HepG2 (cell line): ENCODE measurements around the gene TRAP1. TPM values are rescaled to one million over a fixed set of nuclear protein-coding genes. Genes with fewer than 3 reads are reported as not detected.
A peak's percentile ranks its signal among the peaks of the same experiment; 100 is the strongest.

ENCODE experiments used
- CBX2 ChIP-seq, 2 experiments: fragments of 200-600 bp in 1 of 2; sonication (generic); formaldehyde crosslinking in 1 of 2; IDR thresholded peaks; 2 replicates each; pipeline versions ENCODE4 v1.7.0 to v1.8.1; 2018 to 2022; ENCODE audit warnings: low read depth in 2 of 2, low read length in 1 of 2, mild to moderate bottlenecking in 1 of 2, missing genetic modification reagents in 1 of 2
- ELF4 ChIP-seq: sonication (generic); formaldehyde crosslinking; IDR thresholded peaks from 2 replicates; pipeline ENCODE4 v1.5.0; 2020; ENCODE audit warnings: missing genetic modification reagents, mild to moderate bottlenecking, moderate library complexity, borderline replicate concordance
- FOXK1 ChIP-seq: sonication (generic); formaldehyde crosslinking; IDR thresholded peaks from 2 replicates; pipeline ENCODE4 v1.4.0; 2020; ENCODE audit warnings: low read depth, missing genetic modification reagents, borderline replicate concordance
- IKZF4 ChIP-seq: sonication (generic); formaldehyde crosslinking; IDR thresholded peaks from 2 replicates; pipeline ENCODE4 v1.5.1; 2020; ENCODE audit warnings: borderline replicate concordance, mild to moderate bottlenecking, low read depth, missing genetic modification reagents; ENCODE audit errors: not compliant biosample characterization
- JDP2 ChIP-seq: sonication (generic); formaldehyde crosslinking; IDR thresholded peaks from 2 replicates; pipeline ENCODE4 v1.8.1; 2022; ENCODE audit warnings: missing genetic modification reagents, borderline replicate concordance
- MED1 ChIP-seq: sonication (generic); formaldehyde crosslinking; IDR thresholded peaks from 2 replicates; pipeline ENCODE4 v1.4.0; 2020; ENCODE audit warnings: missing genetic modification reagents
- MEIS1 ChIP-seq: sonication (generic); formaldehyde crosslinking; IDR thresholded peaks from 2 replicates; pipeline ENCODE4 v1.9.0; 2021; ENCODE audit warnings: mild to moderate bottlenecking, missing genetic modification reagents, moderate library complexity, borderline replicate concordance
- MIER3 ChIP-seq: IDR thresholded peaks from 2 replicates; pipeline ENCODE4 v1.6.1; 2016; ENCODE audit warnings: missing compliant biosample characterization, borderline replicate concordance
- PITX1 ChIP-seq: sonication (generic); formaldehyde crosslinking; IDR thresholded peaks from 2 replicates; pipeline ENCODE4 v1.5.1; 2020; ENCODE audit warnings: mild to moderate bottlenecking, missing genetic modification reagents
- POGZ ChIP-seq: sonication (generic); formaldehyde crosslinking; IDR thresholded peaks from 2 replicates; pipeline ENCODE4 v1.4.0; 2020; ENCODE audit warnings: mild to moderate bottlenecking, missing genetic modification reagents
- PRMT3 ChIP-seq: sonication (generic); formaldehyde crosslinking; IDR thresholded peaks from 2 replicates; pipeline ENCODE4 v1.8.1; 2022; ENCODE audit warnings: low read depth, mild to moderate bottlenecking, moderate library complexity, missing genetic modification reagents, borderline replicate concordance
- RARG ChIP-seq: sonication (generic); formaldehyde crosslinking; IDR thresholded peaks from 2 replicates; pipeline ENCODE4 v1.4.0; 2020; ENCODE audit warnings: low read depth, mild to moderate bottlenecking, missing genetic modification reagents
- RFXANK ChIP-seq: IDR thresholded peaks from 2 replicates; pipeline ENCODE4 v1.6.1; 2016
- RFXAP ChIP-seq: sonication (generic); formaldehyde crosslinking; IDR thresholded peaks from 2 replicates; pipeline ENCODE4 v1.4.0; 2020; ENCODE audit warnings: missing genetic modification reagents, borderline replicate concordance
- SALL1 ChIP-seq: sonication (generic); formaldehyde crosslinking; IDR thresholded peaks from 2 replicates; pipeline ENCODE4 v1.8.0; 2022; ENCODE audit warnings: mild to moderate bottlenecking, missing genetic modification reagents
- STAG1 ChIP-seq: sonication (generic); formaldehyde crosslinking; IDR thresholded peaks from 2 replicates; pipeline ENCODE4 v1.4.0; 2020; ENCODE audit warnings: missing genetic modification reagents
- U2AF2 ChIP-seq: fragments of 200-400 bp; formaldehyde crosslinking; IDR thresholded peaks from 2 replicates; pipeline ENCODE4 v1.6.1; 2017; ENCODE audit warnings: low read depth, mild to moderate bottlenecking, low read length
- ZNF224 ChIP-seq: sonication (generic); formaldehyde crosslinking; IDR thresholded peaks from 2 replicates; pipeline ENCODE4 v1.5.0; 2020; ENCODE audit warnings: mild to moderate bottlenecking, missing genetic modification reagents
- ZNF292 ChIP-seq: sonication (generic); formaldehyde crosslinking; IDR thresholded peaks from 2 replicates; pipeline ENCODE4 v1.8.1; 2022; ENCODE audit warnings: mild to moderate bottlenecking, low read depth, missing genetic modification reagents, borderline replicate concordance
- ZNF569 ChIP-seq: sonication (generic); formaldehyde crosslinking; IDR thresholded peaks from 2 replicates; pipeline ENCODE4 v1.5.0; 2020; ENCODE audit warnings: mild to moderate bottlenecking, missing genetic modification reagents, moderate library complexity, borderline replicate concordance
- ZNF589 ChIP-seq: sonication (generic); formaldehyde crosslinking; conservative IDR thresholded peaks from 2 replicates; pipeline ENCODE4 v1.8.0; 2022; ENCODE audit warnings: mild to moderate bottlenecking, moderate library complexity, missing genetic modification reagents
- ZNF850 ChIP-seq: sonication (generic); formaldehyde crosslinking; conservative IDR thresholded peaks from 2 replicates; pipeline ENCODE4 v1.9.0; 2021; ENCODE audit warnings: mild to moderate bottlenecking, missing genetic modification reagents
- ZNF879 ChIP-seq: sonication (generic); formaldehyde crosslinking; IDR thresholded peaks from 2 replicates; pipeline ENCODE4 v1.8.1; 2023; ENCODE audit warnings: missing genetic modification reagents
- polyA plus RNA-seq, 8 experiments: library from polyadenylated mRNA; depleted of rRNA in 3 of 8; stranded (reverse) in 7 of 8; unstranded in 1 of 8; fragments of >200 nt; fragmentation: Illumina TruSeq in 4 of 8; extraction: Trizol in 4 of 8; gene quantifications; 2 replicates each; pipeline versions ENCODE4 v1.2.1 to v1.2.3, GENCODE V29; 2011 to 2016; ENCODE audit warnings: low read depth in 4 of 8, missing spikeins in 1 of 8, mixed read lengths in 1 of 8; ENCODE audit not compliant: insufficient read depth in 1 of 8
- total RNA-seq, 5 experiments: library from RNA; depleted of rRNA; stranded (reverse); fragments of >200 nt; fragmentation: Illumina TruSeq; extraction: Trizol; gene quantifications; 2 replicates each; pipeline ENCODE4 v1.2.3, GENCODE V29; 2016; ENCODE audit warnings: low read depth in 1 of 5
- TF ChIP-seq, protein P1 (sequence below): sonication (generic); formaldehyde crosslinking; IDR thresholded peaks from 2 replicates; pipeline ENCODE4 v1.5.0; 2020; ENCODE audit warnings: mild to moderate bottlenecking, missing genetic modification reagents
- TF ChIP-seq, protein P2 (sequence below): IDR thresholded peaks from 2 replicates; pipeline ENCODE4 v1.6.1; 2016; ENCODE audit warnings: missing compliant biosample characterization, missing genetic modification reagents, borderline replicate concordance
- TF ChIP-seq, protein P3 (sequence below): fragments of 450-650 bp; IDR thresholded peaks from 2 replicates; pipeline ENCODE4 v1.6.1; 2017

The TRAP1 gene
- total and polyA plus RNA-seq, 2 of the 13 experiments (the other 11 are each of a cell fraction or from before 2014, with no cell fraction given) = 127 to 240 TPM

DNA sequence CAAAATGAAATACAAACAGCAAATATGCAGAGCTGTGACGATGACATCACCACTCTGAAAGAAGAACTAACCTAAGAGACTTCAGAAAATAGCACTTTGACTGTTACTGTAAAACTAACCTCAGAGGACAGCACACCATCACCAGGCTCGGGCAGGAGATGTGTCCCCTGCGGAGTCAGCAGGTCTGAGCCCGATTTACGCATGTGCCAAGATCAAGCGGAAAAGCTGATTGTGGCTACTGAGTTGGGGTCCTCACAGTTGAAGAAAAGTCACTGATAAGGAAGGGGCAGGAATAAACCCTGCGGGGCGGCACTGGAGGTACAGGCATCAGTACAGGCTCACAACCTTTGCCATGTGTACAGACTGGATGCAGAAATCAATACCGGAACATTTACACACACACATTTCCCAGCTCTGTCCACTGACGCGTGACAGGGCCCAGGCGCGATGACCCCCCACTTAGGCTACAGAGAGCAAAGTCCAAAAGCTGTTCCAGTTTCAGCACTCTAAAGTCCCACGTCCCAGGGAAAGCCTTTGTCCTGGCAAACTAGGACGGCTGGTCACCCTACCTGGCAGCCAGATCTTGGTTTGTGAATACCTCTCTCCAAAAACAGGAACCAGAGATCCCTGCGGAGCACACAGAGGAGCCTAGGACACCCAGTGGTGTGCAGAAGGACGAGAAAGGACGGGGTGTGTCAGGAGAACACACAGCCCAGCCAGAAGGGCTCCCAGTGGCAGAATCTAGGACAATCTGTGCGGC is 21.5 kb downstream of the TRAP1 start (continued):
- TF ChIP-seq PITX1 = peak; percentile 95
- peak; percentile 59; the same call in 1 of the 2 replicates for TF ChIP-seq RFXAP (CRISPR knock-in tag)
- TF ChIP-seq PRMT3 (CRISPR knock-in tag) = 0 out of 2 replicates have a peak, but pooled peaks have one; percentile 78
- TF ChIP-seq, protein P1, sequence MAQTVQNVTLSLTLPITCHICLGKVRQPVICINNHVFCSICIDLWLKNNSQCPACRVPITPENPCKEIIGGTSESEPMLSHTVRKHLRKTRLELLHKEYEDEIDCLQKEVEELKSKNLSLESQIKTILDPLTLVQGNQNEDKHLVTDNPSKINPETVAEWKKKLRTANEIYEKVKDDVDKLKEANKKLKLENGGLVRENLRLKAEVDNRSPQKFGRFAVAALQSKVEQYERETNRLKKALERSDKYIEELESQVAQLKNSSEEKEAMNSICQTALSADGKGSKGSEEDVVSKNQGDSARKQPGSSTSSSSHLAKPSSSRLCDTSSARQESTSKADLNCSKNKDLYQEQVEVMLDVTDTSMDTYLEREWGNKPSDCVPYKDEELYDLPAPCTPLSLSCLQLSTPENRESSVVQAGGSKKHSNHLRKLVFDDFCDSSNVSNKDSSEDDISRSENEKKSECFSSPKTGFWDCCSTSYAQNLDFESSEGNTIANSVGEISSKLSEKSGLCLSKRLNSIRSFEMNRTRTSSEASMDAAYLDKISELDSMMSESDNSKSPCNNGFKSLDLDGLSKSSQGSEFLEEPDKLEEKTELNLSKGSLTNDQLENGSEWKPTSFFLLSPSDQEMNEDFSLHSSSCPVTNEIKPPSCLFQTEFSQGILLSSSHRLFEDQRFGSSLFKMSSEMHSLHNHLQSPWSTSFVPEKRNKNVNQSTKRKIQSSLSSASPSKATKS = no peak
- TF ChIP-seq RARG (CRISPR knock-in tag) = no peak
- peak; percentile 90 for TF ChIP-seq FOXK1 (CRISPR knock-in tag)
- TF ChIP-seq, protein P2, sequence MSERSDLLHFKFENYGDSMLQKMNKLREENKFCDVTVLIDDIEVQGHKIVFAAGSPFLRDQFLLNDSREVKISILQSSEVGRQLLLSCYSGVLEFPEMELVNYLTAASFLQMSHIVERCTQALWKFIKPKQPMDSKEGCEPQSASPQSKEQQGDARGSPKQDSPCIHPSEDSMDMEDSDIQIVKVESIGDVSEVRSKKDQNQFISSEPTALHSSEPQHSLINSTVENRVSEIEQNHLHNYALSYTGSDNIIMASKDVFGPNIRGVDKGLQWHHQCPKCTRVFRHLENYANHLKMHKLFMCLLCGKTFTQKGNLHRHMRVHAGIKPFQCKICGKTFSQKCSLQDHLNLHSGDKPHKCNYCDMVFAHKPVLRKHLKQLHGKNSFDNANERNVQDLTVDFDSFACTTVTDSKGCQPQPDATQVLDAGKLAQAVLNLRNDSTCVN = no peak; the same call in none of the 2 replicates
- TF ChIP-seq MIER3 (CRISPR knock-in tag) = peak; percentile 96; the same call in 1 of the 2 replicates
- TF ChIP-seq RFXANK = no peak; the same call in 1 of the 2 replicates
- no peak for TF ChIP-seq ZNF879 (CRISPR knock-in tag)
- TF ChIP-seq ZNF569 = no peak
- TF ChIP-seq ZNF850 (CRISPR knock-in tag) = no peak
- peak; percentile 19; the same call in 1 of the 2 replicates for TF ChIP-seq ZNF224 (CRISPR knock-in tag)
- TF ChIP-seq IKZF4 (CRISPR knock-in tag) = no peak
- no peak; the same call in 1 of the 2 replicates for TF ChIP-seq JDP2
- TF ChIP-seq, protein P3, sequence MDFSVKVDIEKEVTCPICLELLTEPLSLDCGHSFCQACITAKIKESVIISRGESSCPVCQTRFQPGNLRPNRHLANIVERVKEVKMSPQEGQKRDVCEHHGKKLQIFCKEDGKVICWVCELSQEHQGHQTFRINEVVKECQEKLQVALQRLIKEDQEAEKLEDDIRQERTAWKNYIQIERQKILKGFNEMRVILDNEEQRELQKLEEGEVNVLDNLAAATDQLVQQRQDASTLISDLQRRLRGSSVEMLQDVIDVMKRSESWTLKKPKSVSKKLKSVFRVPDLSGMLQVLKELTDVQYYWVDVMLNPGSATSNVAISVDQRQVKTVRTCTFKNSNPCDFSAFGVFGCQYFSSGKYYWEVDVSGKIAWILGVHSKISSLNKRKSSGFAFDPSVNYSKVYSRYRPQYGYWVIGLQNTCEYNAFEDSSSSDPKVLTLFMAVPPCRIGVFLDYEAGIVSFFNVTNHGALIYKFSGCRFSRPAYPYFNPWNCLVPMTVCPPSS = no peak
- no peak for TF ChIP-seq U2AF2
- peak; percentile 90 for TF ChIP-seq POGZ (CRISPR knock-in tag)
- TF ChIP-seq SALL1 (CRISPR knock-in tag) = peak; percentile 100
- TF ChIP-seq MEIS1 (CRISPR knock-in tag) = peak; percentile 90
- peak; percentile 87; the same call in 1 of the 2 replicates for TF ChIP-seq ZNF292 (CRISPR knock-in tag)
- TF ChIP-seq MED1 (CRISPR knock-in tag) = peak; percentile 99
- no peak for TF ChIP-seq ELF4
- no peak for TF ChIP-seq CBX2 (IDR thresholded peaks at IDR 0.05; ENCODE audit: low read depth, low read length)
- no peak for TF ChIP-seq CBX2 (CRISPR knock-in tag; IDR thresholded peaks at IDR 0.05; ENCODE audit: low read depth)
- peak; percentile 89 for TF ChIP-seq ZNF589
- no peak; the same call in 1 of the 2 replicates for TF ChIP-seq STAG1
